ENCODE data around the gene RASAL2.
"Not testable (repeated sequence)": the region's sequence is repeated elsewhere in the genome, so short reads cannot be mapped to it uniquely, and the experiment has no call there.

RASAL2 gene

GRCh38 chr1:178494569-178494971 is 400.7 kb downstream of the RASAL2 start:
- DNase-seq (ENCODE audit: low spot score), result no peak

GRCh38 chr1:178495158-178495557 is 401.3 kb downstream of the RASAL2 start:
- DNase-seq (ENCODE audit: low spot score), result no peak

GRCh38 chr1:178495741-178496409 is 402.0 kb downstream of the RASAL2 start:
- DNase-seq (ENCODE audit: low spot score), result no peak

- no peak for DNase-seq (ENCODE audit: low spot score)
Observed at GRCh38 chr1:178496410-178497135, 402.7 kb downstream of the RASAL2 start, which contains the start of gene CLEC20A. CLEC20A (minus strand) TSS chr1:178496964; CDS start chr1:178496939, 25 bp downstream.

GRCh38 chr1:178497903-178498478 is 404.1 kb downstream of the RASAL2 start:
- DNase-seq (ENCODE audit: low spot score), result no peak

GRCh38 chr1:178498896-178499675 is 405.2 kb downstream of the RASAL2 start:
- DNase-seq (ENCODE audit: low spot score), result no peak

GRCh38 chr1:178500091-178500770 is 406.3 kb downstream of the RASAL2 start:
- DNase-seq (ENCODE audit: low spot score), result no peak

GRCh38 chr1:178500936-178501554 is 407.1 kb downstream of the RASAL2 start:
- no peak for DNase-seq (ENCODE audit: low spot score)

GRCh38 chr1:178501705-178502329 is 407.9 kb downstream of the RASAL2 start:
- DNase-seq (ENCODE audit: low spot score), result peak; percentile 59

- DNase-seq (ENCODE audit: low spot score), result no peak
Observed at GRCh38 chr1:178502330-178502714, 408.4 kb downstream of the RASAL2 start.

GRCh38 chr1:178502856-178503255 is 409.0 kb downstream of the RASAL2 start:
- DNase-seq (ENCODE audit: low spot score), result no peak

- DNase-seq (ENCODE audit: low spot score), result not testable (repeated sequence)
Observed at GRCh38 chr1:178503316-178503715, 409.4 kb downstream of the RASAL2 start.

- DNase-seq (ENCODE audit: low spot score), result no peak
Observed at GRCh38 chr1:178503849-178504248, 409.9 kb downstream of the RASAL2 start.

- no peak for DNase-seq (ENCODE audit: low spot score)
Observed at GRCh38 chr1:178504286-178504685, 410.4 kb downstream of the RASAL2 start.

GRCh38 chr1:178506177-178506576 is 412.3 kb downstream of the RASAL2 start:
- no peak for DNase-seq (ENCODE audit: low spot score)

GRCh38 chr1:178506669-178507068 is 412.8 kb downstream of the RASAL2 start:
- no peak for DNase-seq (ENCODE audit: low spot score)

- DNase-seq (ENCODE audit: low spot score), result no peak
Observed at GRCh38 chr1:178509414-178510007, 415.6 kb downstream of the RASAL2 start.

- no peak for DNase-seq (ENCODE audit: low spot score)
Observed at GRCh38 chr1:178510155-178510554, 416.3 kb downstream of the RASAL2 start.

GRCh38 chr1:178512566-178513277 is 418.8 kb downstream of the RASAL2 start, which contains the start of gene TEX35:
TEX35 (plus strand) TSS chr1:178513109; CDS start chr1:178513189, 80 bp downstream.
- no peak for DNase-seq (ENCODE audit: low spot score)
